Keratinocyte (primary cell): ENCODE results near the gene PPP6R1. TPM values are rescaled to one million over a fixed set of nuclear protein-coding genes. Genes with fewer than 3 reads are reported as not detected.

Source experiments
- DNase-seq: peaks from one replicate; pipeline ENCODE4 v3.0.0-alpha.2; 2011; ENCODE audit warnings: low read depth, missing footprints, low spot score
- FAIRE-seq: peaks from 2 replicates; lab custom pipeline; 2011; peaks lifted over from hg19 to GRCh38; lab: Jason Lieb, UNC
- H2AFZ ChIP-seq: 2 replicates; pipeline ENCODE4 v1.6.0; 2012; ENCODE audit warnings: low read length, control low read depth, inconsistent platforms; ENCODE audit not compliant: control insufficient read depth
- H3K27ac ChIP-seq: 2 replicates; pipeline ENCODE4 v1.5.1; 2011; ENCODE audit warnings: low read length; ENCODE audit not compliant: control insufficient read depth, insufficient read depth
- H3K27me3 ChIP-seq: 3 replicates; pipeline ENCODE4 v1.6.0; 2011; ENCODE audit warnings: low read length; ENCODE audit not compliant: control insufficient read depth, insufficient read depth; ENCODE audit errors: extremely low read depth
- H3K36me3 ChIP-seq, 2 experiments: 2 replicates in 1 of 2; 3 replicates in 1 of 2; pipeline ENCODE4 v1.5.1; 2011; ENCODE audit warnings: low read length in 2 of 2, mild to moderate bottlenecking in 1 of 2; ENCODE audit not compliant: control insufficient read depth in 2 of 2, insufficient read depth in 2 of 2; ENCODE audit errors: extremely low read depth in 1 of 2
- H3K4me1 ChIP-seq: 3 replicates; pipeline ENCODE4 v1.5.1; 2011; ENCODE audit warnings: low read length; ENCODE audit not compliant: control insufficient read depth, insufficient read depth; ENCODE audit errors: extremely low read depth
- H3K4me2 ChIP-seq: 3 replicates; pipeline ENCODE4 v1.6.0; 2011; ENCODE audit warnings: low read depth, low read length; ENCODE audit not compliant: control insufficient read depth, insufficient read depth; ENCODE audit errors: extremely low read depth
- H3K4me3 ChIP-seq, 3 experiments: fragments of 200-600 bp in 1 of 3; sonication (generic) in 1 of 3; 2 replicates in 2 of 3; 3 replicates in 1 of 3; pipeline ENCODE4 v1.5.1; 2011 to 2016; ENCODE audit warnings: low read length in 3 of 3, mild to moderate bottlenecking in 3 of 3, control low read depth in 2 of 3, inconsistent platforms in 1 of 3, low read depth in 1 of 3, mixed read lengths in 1 of 3, mixed run types in 1 of 3, moderate library complexity in 1 of 3; ENCODE audit not compliant: control insufficient read depth in 2 of 3, insufficient read depth in 2 of 3; ENCODE audit errors: extremely low read depth in 1 of 3
- H3K79me2 ChIP-seq: 2 replicates; pipeline ENCODE4 v1.6.0; 2012; ENCODE audit warnings: low read length; ENCODE audit not compliant: control insufficient read depth, insufficient read depth
- H3K9ac ChIP-seq: 3 replicates; pipeline ENCODE4 v1.6.0; 2011; ENCODE audit warnings: low read length; ENCODE audit not compliant: control insufficient read depth, insufficient read depth; ENCODE audit errors: extremely low read depth
- H3K9me1 ChIP-seq: 3 replicates; pipeline ENCODE4 v1.6.0; 2011; ENCODE audit warnings: low read length; ENCODE audit not compliant: control insufficient read depth, insufficient read depth; ENCODE audit errors: extremely low read depth
- H3K9me3 ChIP-seq: 2 replicates; pipeline ENCODE4 v1.5.1; 2012; ENCODE audit warnings: low read depth, low read length; ENCODE audit not compliant: control insufficient read depth
- H4K20me1 ChIP-seq: 3 replicates; pipeline ENCODE4 v1.6.0; 2011; ENCODE audit warnings: low read length; ENCODE audit not compliant: control insufficient read depth, insufficient read depth; ENCODE audit errors: extremely low read depth
- EZH2 ChIP-seq: IDR thresholded peaks from one replicate; pipeline ENCODE4 v1.6.1; 2012; ENCODE audit warnings: inconsistent platforms, mild to moderate bottlenecking, low read length, moderate library complexity
- dilution Hi-C: fragments of 300-500 bp; cut with MboI; formaldehyde crosslinking; loops from one replicate; pipeline ENCODE4 v1.7.0; 2020; ENCODE audit warnings: low sequenced_read_pairs; ENCODE audit not compliant: extremely low pct_ligation_motif_present
- polyA plus RNA-seq, 5 experiments: library from polyadenylated mRNA; depleted of rRNA in 3 of 5; stranded (reverse) in 3 of 5; stranded (forward) in 1 of 5; unstranded in 1 of 5; fragments of >200 nt; gene quantifications; 1 replicate in 1 of 5; 2 replicates in 3 of 5; 3 replicates in 1 of 5; pipeline versions ENCODE4 v1.2.1 to v1.2.3, GENCODE V29; 2011 to 2012; ENCODE audit warnings: missing spikeins in 2 of 5, low read depth in 1 of 5, low replicate concordance in 1 of 5
- small RNA-seq, 3 experiments: library from RNA; depleted of rRNA; stranded (forward); fragments of <200 nt; gene quantifications; one replicate each; pipeline ENCODE3, GENCODE V24; 2012; ENCODE audit warnings: low read depth in 3 of 3, low replicate concordance in 1 of 3; ENCODE audit not compliant: insufficient read length in 3 of 3
- TF ChIP-seq, protein P1 (sequence below), 3 experiments: IDR thresholded peaks in 1 of 3; conservative IDR thresholded peaks in 1 of 3; optimal IDR thresholded peaks in 1 of 3; 2 replicates in 2 of 3; 3 replicates in 1 of 3; pipeline versions ENCODE3 to v1.5.1; 2011; ENCODE audit warnings: low read length in 3 of 3, mild to moderate bottlenecking in 3 of 3, moderate library complexity in 2 of 3, control low read depth in 1 of 3, inconsistent platforms in 1 of 3; ENCODE audit not compliant: insufficient read depth in 2 of 3; ENCODE audit errors: extremely low read depth in 1 of 3

PPP6R1 gene
- polyA plus RNA-seq, 1 donor (not counting 4 experiments of a cell fraction or from before 2014, with no cell fraction given) = 26.7 TPM

GRCh38 chr19:55181740-55182139 is 77.1 kb downstream of the PPP6R1 start:
- Histone ChIP-seq H3K27me3 (peaks cover 13% of the 10 kb centered on the region), H3K9ac (no peak overlapping the region), H3K36me3 (peaks cover 0 to 2% of the 10 kb centered on the region in 2 experiments), H3K79me2 (no peaks in the 10 kb centered on the region), H3K9me1 (no peaks in the 10 kb centered on the region), H2AFZ (no peak overlapping the region), H3K4me2 (no peak overlapping the region), H3K27ac (no peak overlapping the region), H3K4me3 (no peak overlapping the region), H3K9me3 (no peaks in the 10 kb centered on the region), H4K20me1 (peaks cover 2% of the 10 kb centered on the region), H3K4me1 (peaks cover 7% of the 10 kb centered on the region)
- no peak for DNase-seq
- dilution Hi-C loops = no loop called here
- no peak for FAIRE-seq
- TF ChIP-seq, protein P1, sequence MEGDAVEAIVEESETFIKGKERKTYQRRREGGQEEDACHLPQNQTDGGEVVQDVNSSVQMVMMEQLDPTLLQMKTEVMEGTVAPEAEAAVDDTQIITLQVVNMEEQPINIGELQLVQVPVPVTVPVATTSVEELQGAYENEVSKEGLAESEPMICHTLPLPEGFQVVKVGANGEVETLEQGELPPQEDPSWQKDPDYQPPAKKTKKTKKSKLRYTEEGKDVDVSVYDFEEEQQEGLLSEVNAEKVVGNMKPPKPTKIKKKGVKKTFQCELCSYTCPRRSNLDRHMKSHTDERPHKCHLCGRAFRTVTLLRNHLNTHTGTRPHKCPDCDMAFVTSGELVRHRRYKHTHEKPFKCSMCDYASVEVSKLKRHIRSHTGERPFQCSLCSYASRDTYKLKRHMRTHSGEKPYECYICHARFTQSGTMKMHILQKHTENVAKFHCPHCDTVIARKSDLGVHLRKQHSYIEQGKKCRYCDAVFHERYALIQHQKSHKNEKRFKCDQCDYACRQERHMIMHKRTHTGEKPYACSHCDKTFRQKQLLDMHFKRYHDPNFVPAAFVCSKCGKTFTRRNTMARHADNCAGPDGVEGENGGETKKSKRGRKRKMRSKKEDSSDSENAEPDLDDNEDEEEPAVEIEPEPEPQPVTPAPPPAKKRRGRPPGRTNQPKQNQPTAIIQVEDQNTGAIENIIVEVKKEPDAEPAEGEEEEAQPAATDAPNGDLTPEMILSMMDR (optimal IDR thresholded peaks at IDR 0.05 in 1 of 3, IDR thresholded peaks at IDR 0.05 in 1 of 3, conservative IDR thresholded peaks at IDR 0.05 in 1 of 3; ENCODE audit: extremely low read depth in 1 of 3, insufficient read depth in 2 of 3, low read length in 3 of 3) = no peak
- no peak for TF ChIP-seq EZH2

Small RNA genes lying within 50 kb of the gene (small RNA-seq; reads per million reads assigned to genes)
- gene MIR6802 (0 to 0.67 (median 0.07) reads per million in 3 experiments), gene MIR6803 (0 reads per million in 3 experiments), gene MIR6804 (0 to 0.67 (median 0) reads per million in 3 experiments)

Other genes with a start within 250 kb of the PPP6R1 start
- 0.04 to 0.09 TPM in 2 of 3 replicates, not detected in the other for gene GP6, start 220.8 kb downstream of the PPP6R1 start, polyA plus RNA-seq
- 10.6 to 16.3 TPM (median 11.9 TPM) in 3 replicates for gene RDH13, start 195.9 kb downstream of the PPP6R1 start, polyA plus RNA-seq
- 20.1 to 37.3 TPM (median 26.0 TPM) in 3 replicates for gene EPS8L1, start 183.1 kb downstream of the PPP6R1 start, polyA plus RNA-seq
- 22.9 to 41.2 TPM (median 24.7 TPM) in 3 replicates for gene PPP1R12C, start 141.4 kb downstream of the PPP6R1 start, polyA plus RNA-seq
- 89.7 to 113 TPM (median 99.6 TPM) in 3 replicates for gene TNNT1, start 109.8 kb downstream of the PPP6R1 start, polyA plus RNA-seq
- gene TNNI3, start 101.3 kb downstream of the PPP6R1 start, polyA plus RNA-seq = 2.2 to 4.1 TPM (median 3.3 TPM) in 3 replicates
- gene DNAAF3, start 92.4 kb downstream of the PPP6R1 start, polyA plus RNA-seq = 8.5 to 14.3 TPM (median 12.9 TPM) in 3 replicates
- 0.05 to 0.39 TPM (median 0.33 TPM) in 3 replicates for gene SYT5, start 78.7 kb downstream of the PPP6R1 start, polyA plus RNA-seq
- 0.06 to 0.17 TPM (median 0.09 TPM) in 3 replicates for gene PTPRH, start 49.5 kb downstream of the PPP6R1 start, polyA plus RNA-seq
- gene TMEM86B, start 30.3 kb downstream of the PPP6R1 start, polyA plus RNA-seq = 0.60 to 0.88 TPM (median 0.68 TPM) in 3 replicates
- gene HSPBP1, start 21.1 kb upstream of the PPP6R1 start, polyA plus RNA-seq = 20.2 to 26.7 TPM (median 24.7 TPM) in 3 replicates
- gene BRSK1, start 25.0 kb upstream of the PPP6R1 start, polyA plus RNA-seq = 0.46 to 1.1 TPM (median 0.98 TPM) in 3 replicates
- not detected in 3 replicates for gene TMEM150B, start 66.3 kb upstream of the PPP6R1 start, polyA plus RNA-seq
- 4.3 to 7.4 TPM (median 6.5 TPM) in 3 replicates for gene KMT5C, start 80.9 kb upstream of the PPP6R1 start, polyA plus RNA-seq
- gene COX6B2, start 95.7 kb upstream of the PPP6R1 start, polyA plus RNA-seq = 1.4 to 6.5 TPM (median 1.7 TPM) in 3 replicates
- not detected in 3 replicates for gene GARIN5B, start 104.2 kb upstream of the PPP6R1 start, polyA plus RNA-seq
- gene IL11, start 111.4 kb upstream of the PPP6R1 start, polyA plus RNA-seq = 1.6 to 5.1 TPM (median 2.2 TPM) in 3 replicates
- gene TMEM190, start 117.8 kb upstream of the PPP6R1 start, polyA plus RNA-seq = 0.19 TPM in 1 of 3 replicates, not detected in the others
- gene TMEM238, start 125.3 kb upstream of the PPP6R1 start, polyA plus RNA-seq = 0.23 to 0.31 TPM (median 0.24 TPM) in 3 replicates
- 282 to 1,011 TPM (median 432 TPM) in 3 replicates for gene RPL28, start 126.9 kb upstream of the PPP6R1 start, polyA plus RNA-seq
- 22.1 to 42.3 TPM (median 31.8 TPM) in 3 replicates for gene UBE2S, start 148.8 kb upstream of the PPP6R1 start, polyA plus RNA-seq
- gene SHISA7, start 184.3 kb upstream of the PPP6R1 start, polyA plus RNA-seq = not detected in 3 replicates
- gene ISOC2, start 202.6 kb upstream of the PPP6R1 start, polyA plus RNA-seq = 24.5 to 37.7 TPM (median 34.7 TPM) in 3 replicates
- gene C19orf85, start 205.7 kb upstream of the PPP6R1 start, polyA plus RNA-seq = not detected in 3 replicates
- 0.22 to 1.5 TPM (median 0.39 TPM) in 3 replicates for gene ZNF628, start 217.6 kb upstream of the PPP6R1 start, polyA plus RNA-seq
- gene NAT14, start 226.2 kb upstream of the PPP6R1 start, polyA plus RNA-seq = 11.0 to 12.5 TPM (median 11.9 TPM) in 3 replicates
- not detected in 3 replicates for gene SSC5D, start 229.4 kb upstream of the PPP6R1 start, polyA plus RNA-seq